ENCODE results near the gene MVB12A. TPM values are rescaled to one million over a fixed set of nuclear protein-coding genes. Genes with fewer than 3 reads are reported as not detected.

Gene MVB12A
- total RNA-seq, 4 donors from 2014 or later = 51.5 to 146 (median 68.3) TPM

- no peaks in the 10 kb centered on the region for H3K36me3 ChIP-seq
- DNase-seq = no peak
- no peaks in the 10 kb centered on the region for H3K27me3 ChIP-seq
- no peaks in the 10 kb centered on the region for H3K9me3 ChIP-seq
- 2 to 6% methylated on average over 9 to 17 of the region's 19 CpGs for WGBS, 2 donors
- peak overlapping the region; percentile 82 to 93 (median 83) for H3K27ac ChIP-seq
- intact Hi-C loops (cut with DNase I) = loop anchor here (5.0 to 10.0 kb wide), 2 partner anchors 74 to 122 kb away; partner anchors contain the start of gene CCDC194
- peaks cover 23% of the 10 kb centered on the region in 2 donors for H3K4me1 ChIP-seq
- peak overlapping the region in 2 of 3 donors; percentile 32 to 71 for H3K4me3 ChIP-seq (replicated peaks in 1 of 3)
- peak in 1 of 2 donors; percentile 48 for TF ChIP-seq POLR2A (IDR thresholded peaks at IDR 0.05)
- no peak for TF ChIP-seq CTCF (IDR thresholded peaks at IDR 0.05)
Observed at GRCh38 chr19:17469092-17469480, 49.2 kb downstream of the MVB12A start.

GRCh38 chr19:17469481-17470067 lies 49.7 kb downstream of the MVB12A start:
- intact Hi-C loops (cut with DNase I) = loop anchor here (5.0 to 10.0 kb wide), 3 partner anchors 43 to 122 kb away; partner anchors contain the start of genes CCDC194 and PGLS
- no peaks in the 10 kb centered on the region for H3K27me3 ChIP-seq
- H3K27ac ChIP-seq = peak overlapping the region; percentile 82 to 93 (median 83)
- 0 to 3% methylated on average over 7 to 21 of the region's 31 CpGs for WGBS, 2 donors
- H3K36me3 ChIP-seq = no peaks in the 10 kb centered on the region
- H3K9me3 ChIP-seq = no peaks in the 10 kb centered on the region
- H3K4me3 ChIP-seq (replicated peaks in 1 of 3) = peak overlapping the region in 2 of 3 donors; percentile 32 to 71
- TF ChIP-seq POLR2A (IDR thresholded peaks at IDR 0.05) (peak; percentile 23 to 45), CTCF (IDR thresholded peaks at IDR 0.05) (no peak)
- DNase-seq = peak; percentile 98 to 99
- H3K4me1 ChIP-seq = peaks cover 23% of the 10 kb centered on the region in 2 donors

- intact Hi-C loops (cut with DNase I) = loop anchor here (5.0 kb wide), 1 partner anchor 42 kb away; the partner anchor contains the start of gene PGLS
- no peak for TF ChIP-seq CTCF (IDR thresholded peaks at IDR 0.05)
- no peak for TF ChIP-seq POLR2A (IDR thresholded peaks at IDR 0.05)
- Histone ChIP-seq H3K27ac (peak within 1 kb of the TSS; percentile 82 to 93 (median 83)), H3K4me3 (replicated peaks in 1 of 3) (peak within 1 kb of the TSS; percentile 57 to 71 (median 70)), H3K9me3 (no peaks in the 10 kb centered on the region), H3K4me1 (peaks cover 25 to 26% of the 10 kb centered on the region in 2 donors), H3K36me3 (no peaks in the 10 kb centered on the region), H3K27me3 (no peaks in the 10 kb centered on the region)
- peak; percentile 100 for DNase-seq
- WGBS, 2 donors = 0 to 1% methylated on average over 11 to 22 of the region's 67 CpGs
Observed at GRCh38 chr19:17470068-17470841, 50.4 kb downstream of the MVB12A start, which contains the start of gene SLC27A1. Gene SLC27A1 (plus strand): TSS chr19:17470524. CDS start chr19:17470541, 17 bp downstream.

GRCh38 chr19:17471410-17472125 lies 51.7 kb downstream of the MVB12A start:
- 51 to 56% methylated on average over 12 of the region's 12 CpGs for WGBS, 2 donors
- no peak overlapping the region for H3K27ac ChIP-seq
- DNase-seq = peak in 1 of 2 donors; percentile 20
- TF ChIP-seq POLR2A (IDR thresholded peaks at IDR 0.05) (no peak), CTCF (IDR thresholded peaks at IDR 0.05) (no peak)
- H3K4me1 ChIP-seq = peaks cover 32 to 34% of the 10 kb centered on the region in 2 donors
- intact Hi-C loops (cut with DNase I) = loop anchor here (5.0 kb wide), 1 partner anchor 41 kb away; the partner anchor contains the start of gene PGLS
- no peaks in the 10 kb centered on the region for H3K27me3 ChIP-seq
- H3K4me3 ChIP-seq (replicated peaks in 1 of 3) = no peak overlapping the region
- no peaks in the 10 kb centered on the region for H3K36me3 ChIP-seq
- no peaks in the 10 kb centered on the region for H3K9me3 ChIP-seq
